OCI-LY3 (cell line): ENCODE measurements around the gene PIK3R6.

Source experiments
- H2AFZ ChIP-seq: fragments of 200-600, 300-600 bp; shearing (Covaris generic); 2 replicates; pipeline ENCODE4 v1.6.0; 2014; ENCODE audit warnings: antibody characterized with exemption, low read depth, low read length
- H3K27ac ChIP-seq: fragments of 200-600, 300-600 bp; sonication (generic); 2 replicates; pipeline ENCODE4 v1.5.1; 2014; ENCODE audit warnings: mild to moderate bottlenecking, low read length, moderate library complexity, mixed read lengths
- H3K27me3 ChIP-seq: fragments of 200-600, 300-600 bp; sonication (generic); 2 replicates; pipeline ENCODE4 v1.6.1; 2014; ENCODE audit warnings: low read depth, low read length, mixed read lengths
- H3K36me3 ChIP-seq: fragments of 200-600, 300-600 bp; sonication (generic); replicated peaks from 2 replicates; pipeline ENCODE3; 2014; ENCODE audit warnings: low read depth, low read length, mixed read lengths
- H3K4me1 ChIP-seq: fragments of 300-600, 200-600 bp; sonication (generic); 2 replicates; pipeline ENCODE4 v1.6.1; 2014; ENCODE audit warnings: low read length, mixed read lengths
- H3K4me2 ChIP-seq: fragments of 200-600, 300-600 bp; sonication (generic); 2 replicates; pipeline ENCODE4 v1.6.1; 2014; ENCODE audit warnings: low read length, mixed read lengths
- H3K4me3 ChIP-seq: fragments of 300-600, 200-600 bp; sonication (generic); 2 replicates; pipeline ENCODE4 v1.5.1; 2014; ENCODE audit warnings: antibody characterized with exemption, mild to moderate bottlenecking, low read length, moderate library complexity
- H3K79me2 ChIP-seq: fragments of 300-600, 200-600 bp; shearing (Covaris generic); 2 replicates; pipeline ENCODE4 v1.6.1; 2014; ENCODE audit warnings: mild to moderate bottlenecking, low read length, mixed read lengths
- H3K9ac ChIP-seq: fragments of 300-600, 200-600 bp; shearing (Covaris generic); 2 replicates; pipeline ENCODE4 v1.6.0; 2014; ENCODE audit warnings: mild to moderate bottlenecking, low read length, moderate library complexity
- H3K9me3 ChIP-seq: fragments of 200-600, 300-600 bp; shearing (Covaris generic); 2 replicates; pipeline ENCODE4 v1.6.1; 2014; ENCODE audit warnings: low read length, mixed read lengths; ENCODE audit not compliant: insufficient read depth
- H4K20me1 ChIP-seq: fragments of 200-600, 300-600 bp; sonication (generic); 2 replicates; pipeline ENCODE4 v1.6.1; 2016; ENCODE audit warnings: low read length, mixed read lengths; ENCODE audit not compliant: insufficient read depth
- CTCF ChIP-seq: fragments of 200-600, 300-600 bp; sonication (generic); IDR thresholded peaks from 2 replicates; pipeline ENCODE4 v1.5.1; 2014; ENCODE audit warnings: antibody characterized with exemption, low read length, low read depth
- EZH2phosphoT487 ChIP-seq: fragments of 200-600 bp; shearing (Covaris generic); IDR thresholded peaks from 2 replicates; pipeline ENCODE4 v1.6.1; 2018; ENCODE audit warnings: antibody characterized with exemption, mixed run types, low read depth

PIK3R6 gene

DNA sequence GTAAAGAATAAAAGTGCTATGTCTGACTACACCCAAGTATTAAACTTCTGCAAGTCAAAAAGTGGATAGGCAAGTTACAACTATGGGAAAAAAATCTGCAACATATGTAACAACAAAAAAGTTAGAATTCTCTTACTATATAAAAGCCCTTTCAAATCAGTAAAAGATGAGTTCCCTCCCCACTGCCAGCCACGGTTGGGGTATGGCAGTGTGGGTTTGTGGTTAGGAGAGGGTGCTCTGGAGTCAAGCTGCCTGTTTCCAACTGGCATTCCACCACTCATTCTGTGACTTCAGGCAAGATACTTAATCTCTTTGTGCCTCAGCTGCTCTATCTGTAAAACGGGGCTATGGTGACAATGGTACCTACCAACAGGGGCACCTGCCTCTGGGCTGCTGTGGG lies 41.7 kb downstream of the PIK3R6 start:
- no peaks in the 10 kb centered on the region for H3K79me2 ChIP-seq

DNA sequence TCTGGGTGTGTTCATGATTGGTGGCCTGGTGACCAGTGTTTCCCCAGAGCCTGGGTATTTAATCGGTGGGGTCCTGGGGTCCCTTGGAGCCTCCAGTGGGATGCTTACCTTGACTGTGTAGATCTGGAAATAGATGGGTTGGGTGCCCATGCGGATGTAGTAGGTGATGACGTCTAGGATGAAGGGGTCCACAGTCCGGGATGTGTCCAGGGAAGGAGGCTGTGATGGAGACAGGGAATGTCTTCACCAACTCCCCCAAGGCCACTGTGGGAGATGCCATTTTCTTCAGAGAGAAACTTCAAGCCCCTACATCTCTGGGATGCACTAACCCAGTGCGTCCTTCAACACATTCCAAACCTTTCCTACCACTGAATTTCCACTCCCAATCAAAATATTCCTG lies 44.2 kb downstream of the PIK3R6 start:
- Histone ChIP-seq H2AFZ (no peak overlapping the region), H3K4me1 (no peaks in the 10 kb centered on the region), H3K4me3 (no peak overlapping the region), H3K9ac (no peak overlapping the region), H3K9me3 (no peaks in the 10 kb centered on the region), H3K36me3 (no peaks in the 10 kb centered on the region), H3K27me3 (no peaks in the 10 kb centered on the region; the same call in 1 of the 2 replicates), H3K79me2 (no peaks in the 10 kb centered on the region), H4K20me1 (no peaks in the 10 kb centered on the region), H3K4me2 (no peak overlapping the region), H3K27ac (no peak overlapping the region)
- TF ChIP-seq CTCF (no peak), EZH2phosphoT487 (no peak)

More for the DNA sequence above, 41.7 kb downstream of the PIK3R6 start:
- Histone ChIP-seq H3K9me3 (no peaks in the 10 kb centered on the region), H3K4me1 (no peaks in the 10 kb centered on the region), H4K20me1 (no peaks in the 10 kb centered on the region), H3K4me3 (no peak overlapping the region), H3K27ac (no peak overlapping the region), H3K27me3 (no peaks in the 10 kb centered on the region; the same call in 1 of the 2 replicates), H3K9ac (no peak overlapping the region), H3K4me2 (no peak overlapping the region), H2AFZ (no peak overlapping the region), H3K36me3 (no peaks in the 10 kb centered on the region)
- TF ChIP-seq EZH2phosphoT487, result no peak
- TF ChIP-seq CTCF, result no peak

- no peak overlapping the region for H3K4me2 ChIP-seq
- no peaks in the 10 kb centered on the region for H3K4me1 ChIP-seq
- no peak for TF ChIP-seq EZH2phosphoT487
- no peak for TF ChIP-seq CTCF
- H3K9ac ChIP-seq, result no peak overlapping the region
- no peaks in the 10 kb centered on the region for H3K79me2 ChIP-seq
- H3K27ac ChIP-seq, result no peak overlapping the region
- H3K4me3 ChIP-seq, result no peak overlapping the region
- H3K36me3 ChIP-seq, result no peaks in the 10 kb centered on the region
- no peaks in the 10 kb centered on the region for H3K9me3 ChIP-seq
- no peaks in the 10 kb centered on the region for H4K20me1 ChIP-seq
- H2AFZ ChIP-seq, result no peak overlapping the region
- H3K27me3 ChIP-seq, result no peaks in the 10 kb centered on the region; the same call in 1 of the 2 replicates
Observed at GRCh38 chr17:8822401-8823035, 45.0 kb downstream of the PIK3R6 start.

DNA sequence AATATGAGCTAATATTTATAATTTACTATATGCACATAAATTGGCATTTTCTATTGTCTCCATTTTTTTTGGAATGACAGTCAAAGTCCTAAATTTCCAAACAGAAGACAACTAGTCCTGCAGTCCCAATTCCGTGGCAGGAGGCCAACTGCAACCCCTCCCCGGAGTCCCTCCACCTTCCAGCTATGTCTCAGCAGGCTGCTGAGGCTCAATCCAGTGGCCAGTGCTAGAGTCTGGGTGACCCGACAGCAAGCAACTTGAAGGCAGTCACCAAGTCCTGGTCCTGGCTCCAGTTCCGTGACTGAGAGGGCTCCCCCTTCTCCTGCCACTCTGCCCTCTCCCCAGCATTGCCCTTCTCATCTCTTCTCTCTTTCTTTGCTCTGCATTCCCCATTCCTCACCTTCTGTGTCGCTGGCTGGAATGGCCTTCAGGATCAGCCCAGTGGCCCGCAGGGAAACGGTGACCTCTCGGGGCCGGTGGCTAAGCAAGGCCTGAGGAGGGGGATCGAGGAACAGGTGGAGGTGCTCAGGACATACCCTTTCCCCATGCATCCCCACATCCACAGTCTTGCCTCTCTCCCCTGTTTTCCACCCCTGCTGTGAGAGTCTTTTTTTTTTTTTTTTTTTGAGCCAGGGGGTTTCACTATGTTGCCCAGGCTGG lies 45.9 kb downstream of the PIK3R6 start:
- H3K36me3 ChIP-seq, result no peaks in the 10 kb centered on the region
- TF ChIP-seq CTCF, result no peak
- TF ChIP-seq EZH2phosphoT487, result no peak

More for the DNA sequence above, 45.9 kb downstream of the PIK3R6 start:
- Histone ChIP-seq H3K9me3 (no peaks in the 10 kb centered on the region), H3K27ac (no peak overlapping the region), H3K4me3 (no peak overlapping the region), H4K20me1 (no peaks in the 10 kb centered on the region), H3K79me2 (no peaks in the 10 kb centered on the region), H3K4me2 (no peak overlapping the region), H3K27me3 (no peaks in the 10 kb centered on the region; the same call in 1 of the 2 replicates), H3K4me1 (no peaks in the 10 kb centered on the region), H2AFZ (no peak overlapping the region), H3K9ac (no peak overlapping the region)
